Measurements from ENCODE around the gene LCE3E. TPM values are rescaled to one million over a fixed set of nuclear protein-coding genes. Genes with fewer than 3 reads are reported as not detected.

The LCE3E gene
- total RNA-seq, 2 donors from 2014 or later, result not detected

DNA sequence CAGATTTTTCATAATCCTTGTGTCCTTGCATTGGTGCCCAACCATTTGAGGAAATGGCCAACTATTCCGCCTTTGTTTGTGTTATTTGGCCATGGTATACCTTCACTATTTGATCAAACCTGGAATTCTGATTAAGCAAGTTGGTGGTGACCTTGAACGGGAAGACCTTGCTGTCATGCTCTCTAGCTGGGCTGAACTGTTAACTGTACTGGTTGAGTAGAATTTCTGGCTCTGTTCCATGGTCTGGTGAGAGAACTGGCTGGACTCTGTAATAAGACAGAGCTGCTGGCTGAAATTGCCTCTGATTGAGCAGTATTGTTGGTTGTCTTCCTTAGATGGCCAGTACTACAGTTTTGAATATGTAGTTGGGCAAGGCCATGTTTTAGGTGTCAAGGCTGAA, 30.4 kb upstream of the LCE3E start:
- H3K9ac ChIP-seq (ENCODE audit: extremely low read depth, low read length, poor library complexity, severe bottlenecking), result no peak overlapping the region
- no peak overlapping the region for H3K27ac ChIP-seq (ENCODE audit: low read depth, low read length)
- no peaks in the 10 kb centered on the region for H3K9me3 ChIP-seq (ENCODE audit: control insufficient read depth, low read length)
- WGBS, 2 experiments (ENCODE audit: insufficient coverage in 1 of 2, insufficient read length in 1 of 2), result no CpG with 5 or more reads among the region's 2 CpGs
- peaks cover 71% of the 10 kb centered on the region for H3K9me3 Mint-ChIP-seq
- H3K4me3 Mint-ChIP-seq, result no peak overlapping the region
- H3K27ac Mint-ChIP-seq, result no peak overlapping the region
- no peaks in the 10 kb centered on the region for H3K4me1 ChIP-seq (ENCODE audit: control insufficient read depth, insufficient read depth, low read length)
- no peaks in the 10 kb centered on the region for H3K36me3 ChIP-seq (ENCODE audit: control insufficient read depth, insufficient read depth, low read length)
- H3K4me1 Mint-ChIP-seq, result no peaks in the 10 kb centered on the region
- no peaks in the 10 kb centered on the region for H3K27me3 ChIP-seq (ENCODE audit: control insufficient read depth, insufficient read depth, low read length, poor library complexity, severe bottlenecking)
- DNase-seq, result no peak
- no peaks in the 10 kb centered on the region for H3K27me3 Mint-ChIP-seq (ENCODE audit: insufficient read depth)
- H3K4me3 ChIP-seq (ENCODE audit: low read length), result no peak overlapping the region
- no peaks in the 10 kb centered on the region for H3K36me3 Mint-ChIP-seq (ENCODE audit: low read depth)
- TF ChIP-seq CTCF (conservative IDR thresholded peaks at IDR 0.05), result no peak

DNA sequence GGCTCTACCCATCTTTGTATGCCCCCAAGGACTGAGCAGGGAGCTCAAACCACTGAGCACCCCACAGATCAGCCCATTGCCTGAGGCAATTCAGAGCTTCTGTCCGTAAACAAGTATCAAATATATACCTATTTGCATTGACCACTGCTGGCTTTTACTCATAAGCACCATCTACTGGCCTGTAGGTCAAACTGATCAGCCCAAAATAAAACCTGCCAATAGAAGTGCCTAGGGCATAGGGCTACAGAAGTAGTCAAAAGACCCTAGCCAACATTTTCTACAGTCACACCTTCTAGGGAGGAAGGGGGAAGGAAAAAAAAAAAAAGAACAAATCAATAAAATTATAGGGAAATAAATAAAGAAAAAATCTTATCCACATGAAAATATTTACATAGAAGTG, 19.0 kb upstream of the LCE3E start:
- H3K4me1 ChIP-seq (ENCODE audit: control insufficient read depth, insufficient read depth, low read length), result no peaks in the 10 kb centered on the region
- Mint-ChIP-seq H3K36me3 (ENCODE audit: low read depth) (no peaks in the 10 kb centered on the region), H3K27me3 (ENCODE audit: insufficient read depth) (no peaks in the 10 kb centered on the region), H3K27ac (no peak overlapping the region), H3K4me1 (no peaks in the 10 kb centered on the region), H3K4me3 (no peak overlapping the region), H3K9me3 (peaks cover 79% of the 10 kb centered on the region)
- no peak overlapping the region for H3K9ac ChIP-seq (ENCODE audit: extremely low read depth, low read length, poor library complexity, severe bottlenecking)
- no peak overlapping the region for H3K4me3 ChIP-seq (ENCODE audit: low read length)
- H3K27ac ChIP-seq (ENCODE audit: low read depth, low read length), result no peak overlapping the region
- no peaks in the 10 kb centered on the region for H3K36me3 ChIP-seq (ENCODE audit: control insufficient read depth, insufficient read depth, low read length)
- H3K27me3 ChIP-seq (ENCODE audit: control insufficient read depth, insufficient read depth, low read length, poor library complexity, severe bottlenecking), result no peaks in the 10 kb centered on the region
- WGBS, 2 experiments (ENCODE audit: insufficient coverage in 1 of 2, insufficient read length in 1 of 2), result no CpG with 5 or more reads among the region's 1 CpG
- no peak for TF ChIP-seq CTCF (conservative IDR thresholded peaks at IDR 0.05)
- no peak for DNase-seq
- H3K9me3 ChIP-seq (ENCODE audit: control insufficient read depth, low read length), result peaks cover 16% of the 10 kb centered on the region

GRCh38 chr1:152582647-152583046, 16.1 kb upstream of the LCE3E start:
- Mint-ChIP-seq H3K36me3 (ENCODE audit: low read depth) (no peaks in the 10 kb centered on the region), H3K27ac (no peak overlapping the region), H3K9me3 (peaks cover 88% of the 10 kb centered on the region), H3K27me3 (ENCODE audit: insufficient read depth) (no peaks in the 10 kb centered on the region), H3K4me3 (no peak overlapping the region), H3K4me1 (no peaks in the 10 kb centered on the region)
- Histone ChIP-seq H3K27ac (ENCODE audit: low read depth, low read length) (no peak overlapping the region), H3K4me3 (ENCODE audit: low read length) (no peak overlapping the region), H3K9me3 (ENCODE audit: control insufficient read depth, low read length) (peaks cover 40% of the 10 kb centered on the region), H3K27me3 (ENCODE audit: control insufficient read depth, insufficient read depth, low read length, poor library complexity, severe bottlenecking) (no peaks in the 10 kb centered on the region), H3K36me3 (ENCODE audit: control insufficient read depth, insufficient read depth, low read length) (no peaks in the 10 kb centered on the region), H3K9ac (ENCODE audit: extremely low read depth, low read length, poor library complexity, severe bottlenecking) (no peak overlapping the region), H3K4me1 (ENCODE audit: control insufficient read depth, insufficient read depth, low read length) (no peaks in the 10 kb centered on the region)
- no peak for TF ChIP-seq CTCF (conservative IDR thresholded peaks at IDR 0.05)
- DNase-seq, result no peak
- whole genome bisulfite sequencing, 2 experiments (ENCODE audit: insufficient coverage in 1 of 2, insufficient read length in 1 of 2), result 67% methylated on average over 1 of the region's 1 CpG; no CpG with 5 or more reads in 1 of the 2 experiments

All from endodermal cell (in vitro differentiated cells).